ENCODE data around the gene KLK2. TPM values are rescaled to one million over a fixed set of nuclear protein-coding genes. Genes with fewer than 3 reads are reported as not detected.

Gene KLK2
- total and polyA plus RNA-seq, 2 of the 8 experiments (the other 6 are each of a cell fraction or from before 2014, with no cell fraction given), result 0.20 TPM; not detected in 1

DNA sequence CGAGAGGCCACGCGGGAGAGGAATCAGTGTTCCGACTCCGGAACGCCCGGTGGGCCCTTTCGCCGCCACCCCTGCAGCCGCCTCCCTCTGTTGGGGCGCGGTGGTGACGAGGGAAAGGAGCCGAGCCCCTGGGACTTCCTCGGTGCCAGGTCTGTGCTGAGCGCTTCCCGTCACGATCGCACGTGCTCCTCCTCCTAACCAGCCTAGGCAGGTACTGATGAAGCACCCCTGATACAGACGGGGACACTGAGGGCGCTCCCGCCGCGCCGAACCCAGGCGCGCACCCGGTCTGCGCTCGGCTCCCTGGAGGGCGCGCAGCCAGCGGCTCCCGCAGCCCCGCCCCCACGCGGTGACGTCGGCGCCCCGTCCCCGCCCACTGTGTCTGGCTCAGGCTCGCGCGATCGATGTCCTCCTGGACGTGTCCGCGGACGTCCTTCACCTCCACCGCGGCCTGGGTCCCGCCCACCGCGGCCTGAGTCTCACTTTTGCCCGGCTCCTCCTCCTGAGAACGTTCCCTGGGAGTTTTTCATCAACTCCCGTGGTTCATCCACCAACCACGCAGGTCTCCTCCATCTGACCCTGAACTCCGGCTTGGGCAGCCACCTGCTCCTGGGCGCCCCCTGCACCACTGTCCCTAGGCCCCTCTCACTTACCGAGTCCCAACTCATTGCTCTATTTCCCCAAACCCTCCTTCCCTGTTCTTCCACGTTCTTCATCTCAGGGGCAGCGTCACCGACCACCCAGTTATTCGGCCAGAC, 37.3 kb upstream of the KLK2 start (continued):
- no peak for TF ChIP-seq KDM5A (IDR thresholded peaks at IDR 0.05; ENCODE audit: low read length)
